RPMI8226 (cell line): ENCODE results near the gene SLC30A3.

ENCODE experiments used
- DNase-seq: peaks from one replicate; pipeline ENCODE4 v3.0.0-alpha.2; 2015

The SLC30A3 gene

GRCh38 chr2:27255660-27256059 lies 7.2 kb downstream of the SLC30A3 start:
- DNase-seq: no peak

GRCh38 chr2:27255187-27255586 lies 7.7 kb downstream of the SLC30A3 start:
- DNase-seq: no peak

- DNase-seq: no peak
Measured at GRCh38 chr2:27251766-27252165, 11.1 kb downstream of the SLC30A3 start.

GRCh38 chr2:27250652-27251379 lies 12.0 kb downstream of the SLC30A3 start:
- DNase-seq: no peak

GRCh38 chr2:27249891-27250651 lies 12.8 kb downstream of the SLC30A3 start:
- DNase-seq: peak; percentile 67

GRCh38 chr2:27249159-27249890 lies 13.5 kb downstream of the SLC30A3 start:
- DNase-seq: no peak

GRCh38 chr2:27247893-27248292 lies 15.0 kb downstream of the SLC30A3 start:
- no peak for DNase-seq

- DNase-seq: no peak
Measured at GRCh38 chr2:27245626-27246025, 17.2 kb downstream of the SLC30A3 start.

- no peak for DNase-seq
Measured at GRCh38 chr2:27245116-27245515, 17.7 kb downstream of the SLC30A3 start.

GRCh38 chr2:27243391-27244130 lies 19.3 kb downstream of the SLC30A3 start:
- no peak for DNase-seq

GRCh38 chr2:27242614-27242951 lies 20.3 kb downstream of the SLC30A3 start:
- no peak for DNase-seq

- no peak for DNase-seq
Measured at GRCh38 chr2:27241761-27242613, 20.9 kb downstream of the SLC30A3 start.

GRCh38 chr2:27240406-27240805 lies 22.4 kb downstream of the SLC30A3 start:
- no peak for DNase-seq

- DNase-seq: no peak
Measured at GRCh38 chr2:27238976-27239375, 23.9 kb downstream of the SLC30A3 start.

GRCh38 chr2:27237341-27237945 lies 25.4 kb downstream of the SLC30A3 start:
- DNase-seq: no peak

GRCh38 chr2:27236626-27237025 lies 26.2 kb downstream of the SLC30A3 start:
- DNase-seq: no peak

- DNase-seq: no peak
Measured at GRCh38 chr2:27236136-27236535, 26.7 kb downstream of the SLC30A3 start.

GRCh38 chr2:27233341-27233740 lies 29.5 kb downstream of the SLC30A3 start:
- no peak for DNase-seq

- DNase-seq: no peak
Measured at GRCh38 chr2:27231921-27232320, 30.9 kb downstream of the SLC30A3 start.

- DNase-seq: no peak
Measured at GRCh38 chr2:27227501-27227900, 35.3 kb downstream of the SLC30A3 start.

GRCh38 chr2:27225526-27225925 lies 37.3 kb downstream of the SLC30A3 start:
- no peak for DNase-seq

GRCh38 chr2:27223416-27223815 lies 39.4 kb downstream of the SLC30A3 start:
- no peak for DNase-seq
